ENCODE data around the gene SERGEF.

SERGEF gene

DNA sequence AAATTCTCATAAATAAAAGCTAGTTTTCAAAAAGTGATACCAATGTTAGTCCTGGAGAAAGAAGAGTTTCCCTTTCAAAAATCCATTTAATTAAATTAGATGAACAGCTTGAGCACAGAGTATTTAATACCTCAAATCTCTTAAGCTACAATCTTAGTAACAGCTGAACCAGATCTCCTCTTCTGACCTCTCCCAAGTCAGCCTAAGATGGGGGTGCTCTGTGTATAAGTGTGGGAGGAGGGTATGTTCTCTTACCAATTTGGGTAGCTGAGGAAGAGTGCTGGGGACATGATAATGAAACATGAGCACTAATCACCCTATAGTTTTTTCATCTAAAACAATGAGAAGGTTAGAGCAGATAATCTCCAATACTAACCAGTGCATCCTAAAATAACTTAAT lies 23.6 kb upstream of the SERGEF start:
- DNase-seq (ENCODE audit: low read depth) = no peak
- H3K4me3 ChIP-seq (ENCODE audit: low read length) = no peak overlapping the region
- no peak for TF ChIP-seq CTCF (conservative IDR thresholded peaks at IDR 0.05; ENCODE audit: low read length)

DNA sequence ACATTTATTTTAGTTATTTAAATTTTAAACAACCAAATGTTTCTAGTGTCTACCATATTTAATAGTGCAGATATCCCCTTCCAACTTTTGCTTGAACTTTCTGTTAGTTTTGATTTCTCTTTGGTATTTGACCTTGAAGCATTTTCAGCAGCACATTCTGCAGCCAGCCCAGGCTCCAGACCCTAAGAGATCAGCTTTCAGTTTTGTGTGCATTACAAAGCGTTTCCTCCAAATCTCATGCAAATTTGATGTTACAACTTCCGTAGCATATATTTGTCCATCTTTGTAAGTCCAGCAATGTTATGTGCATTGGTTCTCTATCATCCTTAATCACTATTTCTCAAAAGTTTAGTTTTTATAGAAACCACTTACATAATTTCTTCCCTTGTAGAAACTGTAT lies 14.6 kb upstream of the SERGEF start:
- TF ChIP-seq CTCF (conservative IDR thresholded peaks at IDR 0.05; ENCODE audit: low read length) = no peak
- H3K4me3 ChIP-seq (ENCODE audit: low read length) = no peak overlapping the region
- DNase-seq (ENCODE audit: low read depth) = no peak

GRCh38 chr11:18022419-18022818 lies 9.6 kb upstream of the SERGEF start:
- DNase-seq (ENCODE audit: low read depth) = no peak
- H3K4me3 ChIP-seq (ENCODE audit: low read length) = no peak overlapping the region
- no peak for TF ChIP-seq CTCF (conservative IDR thresholded peaks at IDR 0.05; ENCODE audit: low read length)

DNA sequence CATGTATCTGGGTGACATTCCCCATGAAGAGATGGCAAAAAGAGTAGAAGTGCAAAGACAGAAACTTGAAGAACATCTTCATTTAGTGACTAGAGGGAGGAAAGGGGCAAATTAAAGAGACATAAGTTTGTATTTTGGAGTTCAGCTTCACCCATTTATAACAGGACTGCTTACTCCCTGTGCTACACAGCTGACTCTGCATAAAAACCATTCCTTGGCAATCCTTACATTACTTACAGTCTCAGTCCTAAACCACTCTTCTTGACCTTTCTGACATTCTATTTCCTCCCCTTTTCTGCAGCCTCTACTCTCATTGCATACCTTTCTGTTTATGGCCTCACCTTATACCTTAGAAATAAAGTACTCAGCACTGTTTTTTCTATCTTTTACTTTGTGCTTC lies 6.8 kb upstream of the SERGEF start:
- H3K4me3 ChIP-seq (ENCODE audit: low read length) = no peak overlapping the region
- no peak for DNase-seq (ENCODE audit: low read depth)
- TF ChIP-seq CTCF (conservative IDR thresholded peaks at IDR 0.05; ENCODE audit: low read length) = no peak

GRCh38 chr11:18016789-18017188 lies 3.9 kb upstream of the SERGEF start:
- H3K4me3 ChIP-seq (ENCODE audit: low read length) = no peak overlapping the region
- DNase-seq (ENCODE audit: low read depth) = no peak
- no peak for TF ChIP-seq CTCF (conservative IDR thresholded peaks at IDR 0.05; ENCODE audit: low read length)

GRCh38 chr11:18014876-18015275 lies 2.0 kb upstream of the SERGEF start:
- no peak overlapping the region for H3K4me3 ChIP-seq (ENCODE audit: low read length)
- TF ChIP-seq CTCF (conservative IDR thresholded peaks at IDR 0.05; ENCODE audit: low read length) = no peak
- no peak for DNase-seq (ENCODE audit: low read depth)

- peak overlapping the region; percentile 85 for H3K4me3 ChIP-seq (ENCODE audit: low read length)
- no peak for TF ChIP-seq CTCF (conservative IDR thresholded peaks at IDR 0.05; ENCODE audit: low read length)
- no peak for DNase-seq (ENCODE audit: low read depth)
These were observed 1.1 kb upstream of the SERGEF start for GRCh38 chr11:18013790-18014507.
